ENCODE results near the gene RCSD1.
"Not testable (repeated sequence)": the region's sequence is repeated elsewhere in the genome, so short reads cannot be mapped to it uniquely, and the experiment has no call there.

RCSD1 gene

GRCh38 chr1:167714098-167714438 lies 84.0 kb downstream of the RCSD1 start:
- no peaks in the 10 kb centered on the region for H3K27me3 ChIP-seq (ENCODE audit: control insufficient read depth in 1 of 2, insufficient read depth in 2 of 2, low read length in 2 of 2)
- H3K27ac ChIP-seq (ENCODE audit: low read depth, low read length) = peak overlapping the region; percentile 88
- H3K9ac ChIP-seq (ENCODE audit: low read length) = peak overlapping the region; percentile 79
- no peaks in the 10 kb centered on the region for H3K4me1 ChIP-seq (ENCODE audit: insufficient read depth, low read length)
- H3K9me3 ChIP-seq (ENCODE audit: low read length) = no peaks in the 10 kb centered on the region
- peak overlapping the region; percentile 72 to 81 for H3K4me3 ChIP-seq (ENCODE audit: low read depth in 1 of 2, low read length in 2 of 2)
- H3K36me3 ChIP-seq (ENCODE audit: insufficient read depth, low read length) = no peaks in the 10 kb centered on the region

- H3K9me3 ChIP-seq (ENCODE audit: low read length) = no peaks in the 10 kb centered on the region
- H3K9ac ChIP-seq (ENCODE audit: low read length) = peak overlapping the region; percentile 79
- H3K27ac ChIP-seq (ENCODE audit: low read depth, low read length) = peak overlapping the region; percentile 88
- H3K36me3 ChIP-seq (ENCODE audit: insufficient read depth, low read length) = no peaks in the 10 kb centered on the region
- H3K4me3 ChIP-seq (ENCODE audit: low read depth in 1 of 2, low read length in 2 of 2) = peak overlapping the region; percentile 72 to 81
- no peaks in the 10 kb centered on the region for H3K27me3 ChIP-seq (ENCODE audit: control insufficient read depth in 1 of 2, insufficient read depth in 2 of 2, low read length in 2 of 2)
- no peaks in the 10 kb centered on the region for H3K4me1 ChIP-seq (ENCODE audit: insufficient read depth, low read length)
These were observed 84.6 kb downstream of the RCSD1 start for GRCh38 chr1:167714439-167715156.

- no peaks in the 10 kb centered on the region for H3K36me3 ChIP-seq (ENCODE audit: insufficient read depth, low read length)
- H3K9me3 ChIP-seq (ENCODE audit: low read length) = no peaks in the 10 kb centered on the region
- H3K4me3 ChIP-seq (ENCODE audit: low read depth in 1 of 2, low read length in 2 of 2) = peak overlapping the region; percentile 72 to 81
- H3K9ac ChIP-seq (ENCODE audit: low read length) = peak overlapping the region; percentile 79
- no peaks in the 10 kb centered on the region for H3K27me3 ChIP-seq (ENCODE audit: control insufficient read depth in 1 of 2, insufficient read depth in 2 of 2, low read length in 2 of 2)
- H3K27ac ChIP-seq (ENCODE audit: low read depth, low read length) = peak overlapping the region; percentile 88
- no peaks in the 10 kb centered on the region for H3K4me1 ChIP-seq (ENCODE audit: insufficient read depth, low read length)
These were observed 85.3 kb downstream of the RCSD1 start for GRCh38 chr1:167715157-167715999.

- Histone ChIP-seq H3K4me1 (ENCODE audit: insufficient read depth, low read length) (peaks cover 4% of the 10 kb centered on the region), H3K9ac (ENCODE audit: low read length) (peak overlapping the region; percentile 46), H3K27me3 (ENCODE audit: control insufficient read depth in 1 of 2, insufficient read depth in 2 of 2, low read length in 2 of 2) (no peaks in the 10 kb centered on the region), H3K36me3 (ENCODE audit: insufficient read depth, low read length) (no peaks in the 10 kb centered on the region), H3K27ac (ENCODE audit: low read depth, low read length) (peak overlapping the region; percentile 39), H3K4me3 (ENCODE audit: low read depth in 1 of 2, low read length in 2 of 2) (peak overlapping the region; percentile 72 to 81), H3K9me3 (ENCODE audit: low read length) (no peaks in the 10 kb centered on the region)
These were observed 85.9 kb downstream of the RCSD1 start for GRCh38 chr1:167716000-167716271.

- Histone ChIP-seq H3K36me3 (ENCODE audit: insufficient read depth, low read length) (no peaks in the 10 kb centered on the region), H3K9me3 (ENCODE audit: low read length) (no peaks in the 10 kb centered on the region), H3K27ac (ENCODE audit: low read depth, low read length) (no peak overlapping the region), H3K9ac (ENCODE audit: low read length) (no peak overlapping the region), H3K4me1 (ENCODE audit: insufficient read depth, low read length) (peaks cover 9% of the 10 kb centered on the region), H3K27me3 (ENCODE audit: control insufficient read depth in 1 of 2, insufficient read depth in 2 of 2, low read length in 2 of 2) (no peaks in the 10 kb centered on the region), H3K4me3 (ENCODE audit: low read depth in 1 of 2, low read length in 2 of 2) (no peak overlapping the region)
These were observed 87.3 kb downstream of the RCSD1 start for GRCh38 chr1:167717351-167717750.

- Histone ChIP-seq H3K9me3 (ENCODE audit: low read length) (no peaks in the 10 kb centered on the region), H3K4me1 (ENCODE audit: insufficient read depth, low read length) (peaks cover 20% of the 10 kb centered on the region), H3K9ac (ENCODE audit: low read length) (no peak overlapping the region), H3K36me3 (ENCODE audit: insufficient read depth, low read length) (no peaks in the 10 kb centered on the region), H3K27ac (ENCODE audit: low read depth, low read length) (no peak overlapping the region), H3K27me3 (ENCODE audit: control insufficient read depth in 1 of 2, insufficient read depth in 2 of 2, low read length in 2 of 2) (no peaks in the 10 kb centered on the region), H3K4me3 (ENCODE audit: low read depth in 1 of 2, low read length in 2 of 2) (no peak overlapping the region)
These were observed 89.1 kb downstream of the RCSD1 start for GRCh38 chr1:167718914-167719691.

- not testable (repeated sequence) for H3K9ac ChIP-seq (ENCODE audit: low read length); H3K27ac ChIP-seq (ENCODE audit: low read depth, low read length); H3K4me3 ChIP-seq (ENCODE audit: low read depth in 1 of 2, low read length in 2 of 2); H3K9me3 ChIP-seq (ENCODE audit: low read length); H3K36me3 ChIP-seq (ENCODE audit: insufficient read depth, low read length); H3K27me3 ChIP-seq (ENCODE audit: control insufficient read depth in 1 of 2, insufficient read depth in 2 of 2, low read length in 2 of 2)
- peaks cover 27% of the 10 kb centered on the region for H3K4me1 ChIP-seq (ENCODE audit: insufficient read depth, low read length)
These were observed 89.8 kb downstream of the RCSD1 start for GRCh38 chr1:167719715-167720421.

- no peaks in the 10 kb centered on the region for H3K9me3 ChIP-seq (ENCODE audit: low read length)
- H3K4me3 ChIP-seq (ENCODE audit: low read depth in 1 of 2, low read length in 2 of 2) = peak overlapping the region; percentile 84 to 93
- no peaks in the 10 kb centered on the region for H3K36me3 ChIP-seq (ENCODE audit: insufficient read depth, low read length)
- H3K27ac ChIP-seq (ENCODE audit: low read depth, low read length) = peak overlapping the region; percentile 88
- H3K9ac ChIP-seq (ENCODE audit: low read length) = peak overlapping the region; percentile 81
- peaks cover 34% of the 10 kb centered on the region for H3K4me1 ChIP-seq (ENCODE audit: insufficient read depth, low read length)
- H3K27me3 ChIP-seq (ENCODE audit: control insufficient read depth in 1 of 2, insufficient read depth in 2 of 2, low read length in 2 of 2) = no peaks in the 10 kb centered on the region
These were observed 91.1 kb downstream of the RCSD1 start for GRCh38 chr1:167720965-167721616.

GRCh38 chr1:167721617-167722151 lies 91.7 kb downstream of the RCSD1 start, which contains the start of gene MPZL1:
MPZL1 (plus strand) TSS chr1:167721982; CDS start chr1:167722152, 170 bp downstream.
- H3K9ac ChIP-seq (ENCODE audit: low read length) = peak within 1 kb of the TSS; percentile 81
- no peaks in the 10 kb centered on the region for H3K27me3 ChIP-seq (ENCODE audit: control insufficient read depth in 1 of 2, insufficient read depth in 2 of 2, low read length in 2 of 2)
- no peaks in the 10 kb centered on the region for H3K9me3 ChIP-seq (ENCODE audit: low read length)
- H3K4me3 ChIP-seq (ENCODE audit: low read depth in 1 of 2, low read length in 2 of 2) = peak within 1 kb of the TSS; percentile 84 to 93
- H3K27ac ChIP-seq (ENCODE audit: low read depth, low read length) = peak within 1 kb of the TSS; percentile 88
- no peaks in the 10 kb centered on the region for H3K36me3 ChIP-seq (ENCODE audit: insufficient read depth, low read length)
- peaks cover 39% of the 10 kb centered on the region for H3K4me1 ChIP-seq (ENCODE audit: insufficient read depth, low read length)

- peak overlapping the region; percentile 84 to 93 for H3K4me3 ChIP-seq (ENCODE audit: low read depth in 1 of 2, low read length in 2 of 2)
- H3K9ac ChIP-seq (ENCODE audit: low read length) = peak overlapping the region; percentile 58
- H3K27me3 ChIP-seq (ENCODE audit: control insufficient read depth in 1 of 2, insufficient read depth in 2 of 2, low read length in 2 of 2) = no peaks in the 10 kb centered on the region
- H3K27ac ChIP-seq (ENCODE audit: low read depth, low read length) = peak overlapping the region; percentile 88
- H3K9me3 ChIP-seq (ENCODE audit: low read length) = no peaks in the 10 kb centered on the region
- H3K36me3 ChIP-seq (ENCODE audit: insufficient read depth, low read length) = no peaks in the 10 kb centered on the region
- H3K4me1 ChIP-seq (ENCODE audit: insufficient read depth, low read length) = peaks cover 39% of the 10 kb centered on the region
These were observed 92.3 kb downstream of the RCSD1 start for GRCh38 chr1:167722152-167722869.
